HCT116 (cell line): ENCODE results near the gene WSB2. TPM values are rescaled to one million over a fixed set of nuclear protein-coding genes. Genes with fewer than 3 reads are reported as not detected.
A peak's percentile ranks its signal among the peaks of the same experiment; 100 is the strongest.

Source experiments
- ATAC-seq: fragments of 200-7000 bp; cut with Tn5 transposase; 2 replicates; pipeline ENCODE4 v1.9.1; 2020; ENCODE audit warnings: mild to moderate bottlenecking, moderate library complexity
- BruUV-seq: library from RNA; stranded (reverse); fragments of 400-500 nt; replicated peaks from 2 replicates; lab custom pipeline; 2021; lab: Mats Ljungman, UMichigan
- CTCF ChIA-PET: fragments of 300-600 bp; sonication (Branson Sonifier 250); formaldehyde crosslinking; loops from one replicate; lab custom pipeline; 2021; ENCODE audit warnings: antibody characterized with exemption; lab: Charles Lee
- POLR2A ChIA-PET: fragments of 300-600, 350-600 bp; sonication (Branson Sonifier 250); formaldehyde crosslinking; loops from one replicate; lab custom pipeline; 2021; ENCODE audit warnings: antibody characterized with exemption; lab: Charles Lee
- RAD21 ChIA-PET, 2 experiments: fragments of 300-600 bp; sonication (Branson Sonifier 250); formaldehyde crosslinking; loops; one replicate each; lab custom pipeline; 2023; ENCODE audit warnings: low total read pairs in 2 of 2; ENCODE audit not compliant: uncharacterized antibody in 2 of 2, unreplicated experiment in 2 of 2, low non-redundant PET in 1 of 2; lab: Charles Lee
- DNase-seq: peaks from one replicate; pipeline ENCODE4 v3.0.0-alpha.2; 2010; ENCODE audit warnings: low read depth, low spot score
- H2AFZ ChIP-seq: fragments of 200-600 bp; shearing (Covaris generic), sonication (generic); 2 replicates; pipeline ENCODE4 v1.6.1; 2017; ENCODE audit warnings: low read depth, mixed run types, mixed read lengths, antibody characterized with exemption, low read length; ENCODE audit not compliant: poor library complexity, severe bottlenecking
- H3K27ac ChIP-seq: 2 replicates; pipeline ENCODE4 v1.5.1; 2012; ENCODE audit warnings: low read depth, low read length
- H3K27me3 ChIP-seq: fragments of 200-600 bp; sonication (generic); 2 replicates; pipeline ENCODE4 v1.6.1; 2016; ENCODE audit warnings: mixed run types, low read length, mixed read lengths; ENCODE audit not compliant: insufficient read depth
- H3K36me3 ChIP-seq, 2 experiments: fragments of 200-500 bp in 1 of 2; fragments of 200-600 bp in 1 of 2; sonication (Bioruptor generic) in 1 of 2; sonication (generic) in 1 of 2; 2 replicates each; pipeline versions ENCODE4 v1.5.1 to v1.6.1; 2014 to 2016; ENCODE audit warnings: low read length in 2 of 2, inconsistent platforms in 1 of 2, mixed read lengths in 1 of 2, mixed run types in 1 of 2; ENCODE audit not compliant: insufficient read depth in 2 of 2, control insufficient read depth in 1 of 2
- H3K4me1 ChIP-seq, 2 experiments: fragments of 200-600 bp in 1 of 2; sonication (generic) in 1 of 2; 2 replicates each; pipeline versions ENCODE4 v1.5.1 to v1.6.1; 2012 to 2017; ENCODE audit warnings: low read length in 2 of 2, inconsistent platforms in 1 of 2, mild to moderate bottlenecking in 1 of 2, mixed read lengths in 1 of 2, mixed run types in 1 of 2, moderate library complexity in 1 of 2; ENCODE audit not compliant: insufficient read depth in 2 of 2, control insufficient read depth in 1 of 2
- H3K4me2 ChIP-seq: fragments of 200-600 bp; sonication (generic); 2 replicates; pipeline ENCODE4 v1.6.1; 2017; ENCODE audit warnings: mixed run types, low read length, mixed read lengths
- H3K4me3 ChIP-seq, 2 experiments: fragments of 200-600 bp in 1 of 2; sonication (generic) in 1 of 2; replicated peaks in 1 of 2; 2 replicates each; pipeline ENCODE4 v1.5.1; 2011 to 2016; ENCODE audit warnings: low read length in 2 of 2, control low read depth in 1 of 2, low read depth in 1 of 2, mild to moderate bottlenecking in 1 of 2, mixed read lengths in 1 of 2, mixed run types in 1 of 2
- H3K79me2 ChIP-seq: fragments of 200-600 bp; sonication (generic); 2 replicates; pipeline ENCODE4 v1.6.1; 2017; ENCODE audit warnings: mild to moderate bottlenecking, mixed run types, low read length, moderate library complexity, mixed read lengths; ENCODE audit not compliant: insufficient read depth
- H3K9ac ChIP-seq: fragments of 200-600 bp; sonication (generic); 2 replicates; pipeline ENCODE4 v1.6.1; 2016; ENCODE audit warnings: low read length, mixed read lengths
- H3K9me2 ChIP-seq: fragments of 200-600 bp; sonication (generic), shearing (Covaris generic); 2 replicates; pipeline ENCODE4 v1.6.1; 2017; ENCODE audit warnings: mixed run types, mild to moderate bottlenecking, moderate library complexity; ENCODE audit not compliant: insufficient read depth
- H3K9me3 ChIP-seq, 2 experiments: fragments of 200-500 bp in 1 of 2; fragments of 200-600 bp in 1 of 2; sonication (Bioruptor generic) in 1 of 2; sonication (generic) in 1 of 2; 2 replicates each; pipeline ENCODE4 v1.6.1; 2014 to 2017; ENCODE audit warnings: low read length in 2 of 2, mixed read lengths in 2 of 2, inconsistent platforms in 1 of 2, low read depth in 1 of 2, mild to moderate bottlenecking in 1 of 2, mixed run types in 1 of 2, moderate library complexity in 1 of 2; ENCODE audit not compliant: control insufficient read depth in 1 of 2, insufficient read depth in 1 of 2
- H4K20me1 ChIP-seq: fragments of 200-600 bp; sonication (generic), shearing (Covaris generic); 2 replicates; pipeline ENCODE4 v1.6.1; 2017; ENCODE audit warnings: mixed run types, mild to moderate bottlenecking, moderate library complexity; ENCODE audit not compliant: insufficient read depth
- ATF3 ChIP-seq: IDR thresholded peaks from 2 replicates; pipeline ENCODE4 v1.6.1; 2012
- EZH2 ChIP-seq: fragments of 200-600 bp; sonication (generic); IDR thresholded peaks from 2 replicates; pipeline ENCODE4 v1.6.1; 2017; ENCODE audit warnings: antibody characterized with exemption, mixed run types
- EZH2phosphoT487 ChIP-seq: fragments of 200-600 bp; IDR thresholded peaks from 2 replicates; pipeline ENCODE4 v1.6.1; 2018; ENCODE audit warnings: antibody characterized with exemption, borderline replicate concordance
- POLR2A ChIP-seq: IDR thresholded peaks from 2 replicates; pipeline ENCODE4 v1.7.0; 2011; ENCODE audit warnings: borderline replicate concordance; ENCODE audit not compliant: insufficient read depth, insufficient read length; ENCODE audit errors: extremely low read depth
- REST ChIP-seq: IDR thresholded peaks from 2 replicates; pipeline ENCODE4 v1.6.1; 2012; ENCODE audit warnings: low read depth
- SRF ChIP-seq: IDR thresholded peaks from 2 replicates; pipeline ENCODE4 v1.6.1; 2012; ENCODE audit warnings: low read depth
- TCF7L2 ChIP-seq: IDR thresholded peaks from 2 replicates; pipeline ENCODE4 v1.7.0; 2011; ENCODE audit warnings: borderline replicate concordance, inconsistent platforms; ENCODE audit not compliant: insufficient read depth, insufficient read length; ENCODE audit errors: extremely low read depth
- intact Hi-C: fragments of 100-400 bp; cut with micrococcal nuclease; formaldehyde crosslinking; loops from 2 replicates; pipeline ENCODE4 v1.10.0; 2022
- total RNA-seq: library from RNA; stranded (reverse); gene quantifications from one replicate; pipeline ENCODE4 v1.2.1, GENCODE V29; 2021; ENCODE audit not compliant: unreplicated experiment

Gene WSB2
- total RNA-seq, 1 experiment from 2014 or later: 97.0 TPM

- no peaks in the 10 kb centered on the region for H3K9me3 ChIP-seq
- DNase-seq: no peak
- H3K4me3 ChIP-seq: no peak overlapping the region
- POLR2A ChIA-PET: no interaction called here
- no peaks in the 10 kb centered on the region for H3K27me3 ChIP-seq
- peaks cover 39 to 67% of the 10 kb centered on the region in 2 experiments for H3K4me1 ChIP-seq
- H3K4me2 ChIP-seq: no peak overlapping the region
- intact Hi-C loops: no loop called here
- TF ChIP-seq TCF7L2 (no peak), EZH2 (no peak), ATF3 (no peak), EZH2phosphoT487 (no peak), SRF (no peak), REST (no peak), POLR2A (no peak)
- no peaks in the 10 kb centered on the region for H4K20me1 ChIP-seq
- BruUV-seq: no TSS peak
- no peak overlapping the region for H3K9ac ChIP-seq
- no peaks in the 10 kb centered on the region for H3K9me2 ChIP-seq
- CTCF ChIA-PET: interaction anchor here (0.6 to 1.5 kb wide), 5 partner anchors 22 to 182 kb away, joined by 3 to 4 read pairs (median 3); no protein-coding TSS in a partner anchor
- no peak for ATAC-seq
- H2AFZ ChIP-seq: no peak overlapping the region
- no peaks in the 10 kb centered on the region for H3K36me3 ChIP-seq
- peak overlapping the region; percentile 24; the same call in 1 of the 2 replicates for H3K27ac ChIP-seq
- RAD21 ChIA-PET: no interaction called here
- peaks cover 47% of the 10 kb centered on the region for H3K79me2 ChIP-seq
These were observed 4.9 kb downstream of the WSB2 start for GRCh38 chr12:118055865-118056773.
